ENCODE data around the gene ZBTB7B. TPM values are rescaled to one million over a fixed set of nuclear protein-coding genes. Genes with fewer than 3 reads are reported as not detected.
"Not testable (repeated sequence)": the region's sequence is repeated elsewhere in the genome, so short reads cannot be mapped to it uniquely, and the experiment has no call there.

Gene ZBTB7B
- polyA plus RNA-seq, 3 donors = 6.3 to 149 (median 9.6) TPM

DNA sequence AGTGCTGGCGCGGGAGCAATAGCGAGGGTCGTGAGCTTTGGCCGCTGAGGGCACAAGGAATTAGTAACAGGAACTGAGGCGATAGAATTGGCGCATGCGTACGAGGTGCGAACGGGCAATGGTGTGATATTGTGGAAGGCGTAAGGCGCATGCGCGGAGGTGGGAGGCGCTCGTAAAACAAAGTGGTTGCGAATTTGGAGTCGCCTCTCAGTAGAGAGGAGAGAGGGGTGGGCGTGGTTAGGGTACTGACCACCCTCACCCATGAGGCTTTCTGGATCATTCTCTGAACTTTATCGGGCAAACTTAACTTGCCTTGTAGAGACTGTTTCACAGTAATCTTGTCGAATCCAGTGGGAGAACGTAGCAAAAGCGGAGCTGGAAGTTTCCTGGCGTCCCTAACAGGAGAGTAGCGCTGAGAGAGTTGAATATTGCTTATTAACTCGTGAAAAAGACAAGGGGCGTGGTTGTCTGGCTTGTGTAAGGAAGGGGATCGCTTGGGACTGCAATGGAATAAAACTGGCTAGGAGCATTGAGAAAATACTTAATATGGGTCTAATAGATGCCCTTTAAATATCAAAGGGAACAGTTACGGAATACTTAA lies 27.7 kb upstream of the ZBTB7B start:
- Histone ChIP-seq H3K4me1 (ENCODE audit: control insufficient read depth in 1 of 2, insufficient read depth in 2 of 2, low read length in 2 of 2) (peaks cover 47 to 54% of the 10 kb centered on the region in 2 donors), H3K9ac (ENCODE audit: insufficient read depth, low read length, poor library complexity, severe bottlenecking) (peak overlapping the region; percentile 82), H2AFZ (ENCODE audit: insufficient read depth, low read depth, low read length, poor library complexity, severe bottlenecking) (peak overlapping the region; percentile 89), H3K9me3 (replicated peaks in 1 of 2; ENCODE audit: control insufficient read depth in 1 of 2, insufficient read depth in 1 of 2, low read length in 2 of 2) (no peaks in the 10 kb centered on the region), H3K27ac (ENCODE audit: low read depth in 1 of 2, low read length in 2 of 2) (peak overlapping the region; percentile 94 to 98), H3K36me3 (replicated peaks in 1 of 2; ENCODE audit: control insufficient read depth in 1 of 2, insufficient read depth in 2 of 2, low read length in 2 of 2) (peaks cover 0 to 2% of the 10 kb centered on the region in 2 donors), H3K79me2 (ENCODE audit: insufficient read depth, low read length) (peaks cover 81% of the 10 kb centered on the region), H3K4me2 (replicated peaks; ENCODE audit: extremely low read depth, low read length, poor library complexity, severe bottlenecking) (peak overlapping the region; percentile 99), H3K27me3 (ENCODE audit: control insufficient read depth in 2 of 2, insufficient read depth in 2 of 2, low read length in 2 of 2) (no peaks in the 10 kb centered on the region), H3K4me3 (replicated peaks in 1 of 3; ENCODE audit: low read depth in 2 of 3, low read length in 3 of 3) (peak overlapping the region; percentile 61 to 95 (median 92)), H4K20me1 (ENCODE audit: insufficient read depth, low read length) (peaks cover 35% of the 10 kb centered on the region)
- peaks cover 10 to 21% of the 10 kb centered on the region in 2 donors for H3K36me3 Mint-ChIP-seq
- no peak overlapping the region for H3K4me3 Mint-ChIP-seq
- TF ChIP-seq, protein P1, sequence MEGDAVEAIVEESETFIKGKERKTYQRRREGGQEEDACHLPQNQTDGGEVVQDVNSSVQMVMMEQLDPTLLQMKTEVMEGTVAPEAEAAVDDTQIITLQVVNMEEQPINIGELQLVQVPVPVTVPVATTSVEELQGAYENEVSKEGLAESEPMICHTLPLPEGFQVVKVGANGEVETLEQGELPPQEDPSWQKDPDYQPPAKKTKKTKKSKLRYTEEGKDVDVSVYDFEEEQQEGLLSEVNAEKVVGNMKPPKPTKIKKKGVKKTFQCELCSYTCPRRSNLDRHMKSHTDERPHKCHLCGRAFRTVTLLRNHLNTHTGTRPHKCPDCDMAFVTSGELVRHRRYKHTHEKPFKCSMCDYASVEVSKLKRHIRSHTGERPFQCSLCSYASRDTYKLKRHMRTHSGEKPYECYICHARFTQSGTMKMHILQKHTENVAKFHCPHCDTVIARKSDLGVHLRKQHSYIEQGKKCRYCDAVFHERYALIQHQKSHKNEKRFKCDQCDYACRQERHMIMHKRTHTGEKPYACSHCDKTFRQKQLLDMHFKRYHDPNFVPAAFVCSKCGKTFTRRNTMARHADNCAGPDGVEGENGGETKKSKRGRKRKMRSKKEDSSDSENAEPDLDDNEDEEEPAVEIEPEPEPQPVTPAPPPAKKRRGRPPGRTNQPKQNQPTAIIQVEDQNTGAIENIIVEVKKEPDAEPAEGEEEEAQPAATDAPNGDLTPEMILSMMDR (IDR thresholded peaks at IDR 0.05) = no peak
- intact Hi-C loops (cut with micrococcal nuclease) = loop anchor here (5.0 kb wide), 3 partner anchors 32 to 87 kb away; partner anchors contain the start of gene EFNA4 (in 1 of the 2)
- peak; percentile 95 to 96 (median 96) for DNase-seq
- H3K27me3 Mint-ChIP-seq (ENCODE audit: low read depth in 3 of 3) = peaks cover 0 to 3% (median 0%) of the 10 kb centered on the region in 3 donors
- 0% methylated on average over 27 of the region's 30 CpGs for WGBS (ENCODE audit: insufficient coverage)
- no peaks in the 10 kb centered on the region for H3K9me3 Mint-ChIP-seq
- H3K27ac Mint-ChIP-seq = no peak overlapping the region
- peaks cover 37% of the 10 kb centered on the region for H3K4me1 Mint-ChIP-seq

DNA sequence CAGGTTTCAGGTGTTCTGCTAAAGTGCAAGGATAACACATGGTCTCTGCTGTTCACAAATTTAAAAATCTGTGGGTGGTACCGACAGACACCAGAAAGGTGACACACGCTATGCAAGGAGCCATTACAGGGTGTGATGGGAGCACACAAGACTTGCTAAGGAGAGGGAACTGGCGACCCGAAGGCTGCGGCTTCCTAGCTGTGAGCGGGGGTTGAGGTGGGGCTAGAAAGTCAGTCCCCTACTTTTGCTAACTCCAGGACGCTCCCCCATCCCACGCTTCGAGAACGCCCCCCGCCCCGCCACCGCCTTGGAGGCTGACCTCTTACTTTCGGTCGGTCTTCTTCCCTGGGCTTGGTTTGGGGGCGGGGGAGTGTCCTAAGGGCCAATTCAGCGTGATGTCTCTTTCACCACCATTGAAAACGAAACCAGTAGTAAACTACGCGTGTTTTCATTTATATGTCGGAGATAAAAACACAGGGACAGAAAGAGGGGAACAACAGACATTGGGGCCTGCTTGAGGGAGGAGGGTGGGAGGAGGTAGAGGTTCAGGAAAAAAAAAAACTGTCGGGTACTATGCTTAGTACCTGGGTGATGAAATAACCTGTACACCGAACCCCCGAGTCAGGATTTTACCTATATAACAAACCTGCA lies 27.1 kb upstream of the ZBTB7B start:
- intact Hi-C loops (cut with micrococcal nuclease) = no loop called here
- no peaks in the 10 kb centered on the region for H3K9me3 ChIP-seq (replicated peaks in 1 of 2; ENCODE audit: control insufficient read depth in 1 of 2, insufficient read depth in 1 of 2, low read length in 2 of 2)
- TF ChIP-seq, protein P1 (IDR thresholded peaks at IDR 0.05) = no peak
- H2AFZ ChIP-seq (ENCODE audit: insufficient read depth, low read depth, low read length, poor library complexity, severe bottlenecking) = peak overlapping the region; percentile 89
- WGBS (ENCODE audit: insufficient coverage) = 0% methylated on average over 1 of the region's 24 CpGs
- Mint-ChIP-seq H3K9me3 (no peaks in the 10 kb centered on the region), H3K36me3 (peaks cover 10 to 25% of the 10 kb centered on the region in 2 donors), H3K27me3 (ENCODE audit: low read depth in 3 of 3) (peaks cover 0 to 3% (median 0%) of the 10 kb centered on the region in 3 donors), H3K4me3 (no peak overlapping the region), H3K4me1 (peaks cover 32% of the 10 kb centered on the region), H3K27ac (no peak overlapping the region)
- no peaks in the 10 kb centered on the region for H3K36me3 ChIP-seq (replicated peaks in 1 of 2; ENCODE audit: control insufficient read depth in 1 of 2, insufficient read depth in 2 of 2, low read length in 2 of 2)
- peaks cover 75% of the 10 kb centered on the region for H3K79me2 ChIP-seq (ENCODE audit: insufficient read depth, low read length)
- H3K4me3 ChIP-seq (replicated peaks in 1 of 3; ENCODE audit: low read depth in 2 of 3, low read length in 3 of 3) = peak overlapping the region; percentile 61 to 95 (median 92)
- H3K27me3 ChIP-seq (ENCODE audit: control insufficient read depth in 2 of 2, insufficient read depth in 2 of 2, low read length in 2 of 2) = no peaks in the 10 kb centered on the region
- H3K27ac ChIP-seq (ENCODE audit: low read depth in 1 of 2, low read length in 2 of 2) = peak overlapping the region; percentile 94 to 98
- peaks cover 40 to 48% of the 10 kb centered on the region in 2 donors for H3K4me1 ChIP-seq (ENCODE audit: control insufficient read depth in 1 of 2, insufficient read depth in 2 of 2, low read length in 2 of 2)
- H4K20me1 ChIP-seq (ENCODE audit: insufficient read depth, low read length) = peaks cover 28% of the 10 kb centered on the region
- H3K4me2 ChIP-seq (replicated peaks; ENCODE audit: extremely low read depth, low read length, poor library complexity, severe bottlenecking) = peak overlapping the region; percentile 99
- H3K9ac ChIP-seq (ENCODE audit: insufficient read depth, low read length, poor library complexity, severe bottlenecking) = peak overlapping the region; percentile 82
- peak; percentile 57 to 60 (median 58) for DNase-seq

DNA sequence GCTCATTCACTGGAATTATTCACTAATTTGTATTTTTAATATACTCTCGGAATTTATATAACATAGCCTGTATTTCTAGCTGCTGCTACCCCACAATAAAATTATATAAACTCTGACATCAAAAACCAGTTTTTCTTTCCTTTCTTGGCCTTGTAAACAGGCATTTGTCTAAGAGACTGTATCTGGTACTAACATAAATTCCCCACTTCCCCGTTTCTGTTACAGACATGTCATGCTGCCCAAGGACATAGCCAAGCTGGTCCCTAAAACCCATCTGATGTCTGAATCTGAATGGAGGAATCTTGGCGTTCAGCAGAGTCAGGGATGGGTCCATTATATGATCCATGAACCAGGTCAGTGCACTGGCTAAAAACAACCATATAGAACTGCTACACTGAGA lies 24.8 kb upstream of the ZBTB7B start:
- H3K4me3 Mint-ChIP-seq; H3K36me3 ChIP-seq (replicated peaks in 1 of 2; ENCODE audit: control insufficient read depth in 1 of 2, insufficient read depth in 2 of 2, low read length in 2 of 2); H3K9ac ChIP-seq (ENCODE audit: insufficient read depth, low read length, poor library complexity, severe bottlenecking); H2AFZ ChIP-seq (ENCODE audit: insufficient read depth, low read depth, low read length, poor library complexity, severe bottlenecking); intact Hi-C loops (cut with micrococcal nuclease); H3K9me3 ChIP-seq (replicated peaks in 1 of 2; ENCODE audit: control insufficient read depth in 1 of 2, insufficient read depth in 1 of 2, low read length in 2 of 2); H3K27me3 Mint-ChIP-seq (ENCODE audit: low read depth in 3 of 3); H3K4me3 ChIP-seq (replicated peaks in 1 of 3; ENCODE audit: low read depth in 2 of 3, low read length in 3 of 3); H4K20me1 ChIP-seq (ENCODE audit: insufficient read depth, low read length); H3K4me2 ChIP-seq (replicated peaks; ENCODE audit: extremely low read depth, low read length, poor library complexity, severe bottlenecking); H3K27me3 ChIP-seq (ENCODE audit: control insufficient read depth in 2 of 2, insufficient read depth in 2 of 2, low read length in 2 of 2); H3K9me3 Mint-ChIP-seq; DNase-seq: not testable (repeated sequence)
- Mint-ChIP-seq H3K4me1 (peaks cover 12% of the 10 kb centered on the region), H3K27ac (peak overlapping the region in 5 of 7 donors; percentile 17 to 72 (median 61)), H3K36me3 (peaks cover under 1 to 11% of the 10 kb centered on the region in 2 donors)
- WGBS (ENCODE audit: insufficient coverage) = no CpG with 5 or more reads among the region's 3 CpGs
- Histone ChIP-seq H3K79me2 (ENCODE audit: insufficient read depth, low read length) (peaks cover 64% of the 10 kb centered on the region), H3K27ac (ENCODE audit: low read depth in 1 of 2, low read length in 2 of 2) (peak overlapping the region in 1 of 2 donors; percentile 54), H3K4me1 (ENCODE audit: control insufficient read depth in 1 of 2, insufficient read depth in 2 of 2, low read length in 2 of 2) (peaks cover 26 to 31% of the 10 kb centered on the region in 2 donors)
